HepG2 (cell line): ENCODE data around the gene B4GALT7. TPM values are rescaled to one million over a fixed set of nuclear protein-coding genes. Genes with fewer than 3 reads are reported as not detected.
A peak's percentile ranks its signal among the peaks of the same experiment; 100 is the strongest.

Experiments used
- ATAC-seq: fragments of 200-7000 bp; cut with Tn5 transposase; 3 replicates; pipeline ENCODE4 v1.9.1; 2020; ENCODE audit warnings: mild to moderate bottlenecking, moderate library complexity
- BruUV-seq: library from RNA; stranded (reverse); fragments of 400-500 nt; replicated peaks from 2 replicates; lab custom pipeline; 2021; lab: Mats Ljungman, UMichigan
- CTCF ChIA-PET: fragments of 300-600 bp; formaldehyde crosslinking; extraction: SDS; loops from one replicate; lab custom pipeline; 2021; ENCODE audit warnings: low total read pairs, inconsistent platforms, low intra/inter-chr PET ratio; lab: Yijun Ruan, JAX
- POLR2A ChIA-PET: fragments of 350-600 bp; sonication (Branson Sonifier 250); formaldehyde crosslinking; loops from one replicate; lab custom pipeline; 2020; ENCODE audit warnings: antibody characterized with exemption, inconsistent platforms; lab: Yijun Ruan, JAX
- DNase-seq: peaks from one replicate; pipeline ENCODE4 v3.0.0-alpha.2; 2015; ENCODE audit warnings: low spot score
- FAIRE-seq: peaks from 3 replicates; lab custom pipeline; 2011; peaks lifted over from hg19 to GRCh38; lab: Jason Lieb, UNC
- H2AFZ ChIP-seq: one replicate; pipeline ENCODE4 v1.6.1; 2011; ENCODE audit warnings: low read length, inconsistent platforms
- H3K27ac ChIP-seq: fragments of 300-600 bp; 3 replicates; pipeline ENCODE4 v1.8.0; 2011; ENCODE audit warnings: mixed run types, mild to moderate bottlenecking, mixed read lengths, low read length, inconsistent platforms; ENCODE audit not compliant: insufficient read depth; ENCODE audit errors: extremely low read length
- H3K27me3 ChIP-seq, 2 experiments: fragments of 200-600 bp in 1 of 2; 2 replicates in 1 of 2; 3 replicates in 1 of 2; pipeline versions ENCODE4 v1.6.0 to v1.8.0; 2011; ENCODE audit warnings: low read length in 2 of 2, mild to moderate bottlenecking in 2 of 2, moderate library complexity in 2 of 2, inconsistent platforms in 1 of 2; ENCODE audit not compliant: insufficient read depth in 2 of 2, control insufficient read depth in 1 of 2
- H3K36me3 ChIP-seq, 2 experiments: fragments of 200-600 bp in 1 of 2; replicated peaks in 1 of 2; 2 replicates in 1 of 2; 3 replicates in 1 of 2; pipeline versions ENCODE4 v1.5.1 to v1.8.0; 2011; ENCODE audit warnings: low read length in 2 of 2, inconsistent platforms in 1 of 2; ENCODE audit not compliant: insufficient read depth in 2 of 2, control insufficient read depth in 1 of 2
- H3K4me1 ChIP-seq: 2 replicates; pipeline ENCODE4 v1.5.1; 2012; ENCODE audit warnings: low read length, inconsistent platforms; ENCODE audit not compliant: insufficient read depth
- H3K4me2 ChIP-seq: 2 replicates; pipeline ENCODE4 v1.6.0; 2011; ENCODE audit warnings: low read depth, low read length, inconsistent platforms
- H3K4me3 ChIP-seq, 3 experiments: fragments of 200-600 bp in 1 of 3; sonication (generic), shearing (Covaris generic) in 1 of 3; replicated peaks in 1 of 3; 2 replicates each; pipeline ENCODE4 v1.5.1; 2011 to 2016; ENCODE audit warnings: low read length in 3 of 3, inconsistent platforms in 2 of 3, low read depth in 2 of 3, mild to moderate bottlenecking in 2 of 3, control low read depth in 1 of 3, mixed read lengths in 1 of 3; ENCODE audit not compliant: insufficient read depth in 1 of 3
- H3K79me2 ChIP-seq: one replicate; pipeline ENCODE4 v1.6.1; 2011; ENCODE audit warnings: low read length, inconsistent platforms; ENCODE audit not compliant: insufficient read depth
- H3K9ac ChIP-seq: 2 replicates; pipeline ENCODE4 v1.6.0; 2011; ENCODE audit warnings: mild to moderate bottlenecking, low read depth, low read length, inconsistent platforms; ENCODE audit not compliant: insufficient read depth
- H3K9me3 ChIP-seq: 2 replicates; pipeline ENCODE4 v1.5.1; 2012; ENCODE audit warnings: mild to moderate bottlenecking, low read length
- H4K20me1 ChIP-seq: 2 replicates; pipeline ENCODE4 v1.6.0; 2011; ENCODE audit warnings: inconsistent platforms, mild to moderate bottlenecking, low read length, moderate library complexity; ENCODE audit not compliant: insufficient read depth
- ARHGAP35 ChIP-seq: sonication (generic); formaldehyde crosslinking; IDR thresholded peaks from 2 replicates; pipeline ENCODE4 v1.9.0; 2022; ENCODE audit warnings: mild to moderate bottlenecking, inconsistent platforms, moderate library complexity, missing genetic modification reagents, borderline replicate concordance
- CTCF ChIP-seq: sonication (generic); formaldehyde crosslinking; IDR thresholded peaks from 2 replicates; pipeline ENCODE4 v1.5.0; 2020; ENCODE audit warnings: mild to moderate bottlenecking, missing genetic modification reagents, moderate library complexity
- DR1 ChIP-seq: sonication (generic); formaldehyde crosslinking; IDR thresholded peaks from 2 replicates; pipeline ENCODE4 v1.8.0; 2021; ENCODE audit warnings: mild to moderate bottlenecking, missing genetic modification reagents, inconsistent platforms
- GLMP ChIP-seq: sonication (generic); formaldehyde crosslinking; IDR thresholded peaks from 2 replicates; pipeline ENCODE4 v1.9.0; 2021; ENCODE audit warnings: missing genetic modification reagents, mild to moderate bottlenecking, borderline replicate concordance
- HES4 ChIP-seq: sonication (generic); formaldehyde crosslinking; IDR thresholded peaks from 2 replicates; pipeline ENCODE4 v1.9.0; 2021; ENCODE audit warnings: mild to moderate bottlenecking, missing genetic modification reagents, borderline replicate concordance
- IRF9 ChIP-seq: sonication (generic); formaldehyde crosslinking; IDR thresholded peaks from 2 replicates; pipeline ENCODE4 v1.8.0; 2022; ENCODE audit warnings: missing genetic modification reagents, mild to moderate bottlenecking, borderline replicate concordance
- MEF2D ChIP-seq: sonication (generic); formaldehyde crosslinking; IDR thresholded peaks from 2 replicates; pipeline ENCODE4 v1.5.1; 2020; ENCODE audit warnings: mild to moderate bottlenecking, missing genetic modification reagents
- NFE2L2 ChIP-seq: fragments of 150-350 bp; IDR thresholded peaks from 2 replicates; pipeline ENCODE4 v1.6.1; 2014; ENCODE audit warnings: low read length
- STAG1 ChIP-seq: sonication (generic); formaldehyde crosslinking; IDR thresholded peaks from 2 replicates; pipeline ENCODE4 v1.4.0; 2020; ENCODE audit warnings: missing genetic modification reagents
- TP53 ChIP-seq: sonication (generic); formaldehyde crosslinking; conservative IDR thresholded peaks from 2 replicates; pipeline ENCODE4 v1.4.0; 2020; ENCODE audit warnings: missing genetic modification reagents
- YEATS4 ChIP-seq: sonication (generic); formaldehyde crosslinking; IDR thresholded peaks from 2 replicates; pipeline ENCODE4 v1.4.0; 2020; ENCODE audit warnings: missing genetic modification reagents, borderline replicate concordance
- ZNF142 ChIP-seq: sonication (generic); formaldehyde crosslinking; IDR thresholded peaks from 2 replicates; pipeline ENCODE4 v1.4.0; 2020; ENCODE audit warnings: missing genetic modification reagents
- ZNF547 ChIP-seq: sonication (generic); formaldehyde crosslinking; IDR thresholded peaks from 2 replicates; pipeline ENCODE4 v1.5.1; 2020; ENCODE audit warnings: mild to moderate bottlenecking, missing genetic modification reagents
- WGBS: methylation state at CpG from one replicate; pipeline ENCODE4 v1.1.6; 2017; ENCODE audit warnings: low lambda C conversion rate; 5-methylcytosine and 5-hydroxymethylcytosine counted together
- in situ Hi-C: cut with HindIII; loops from 2 replicates; pipeline ENCODE4 v1.10.0; 2017; ENCODE audit warnings: low pct_unique_long_range_greater_than_20kb; ENCODE audit not compliant: extremely low pct_ligation_motif_present
- intact Hi-C: fragments of 100-400 bp; cut with micrococcal nuclease; formaldehyde crosslinking; loops from one replicate; pipeline ENCODE4 v1.10.0; 2022; ENCODE audit not compliant: unreplicated experiment
- polyA plus RNA-seq, 8 experiments: library from polyadenylated mRNA; depleted of rRNA in 3 of 8; stranded (reverse) in 7 of 8; unstranded in 1 of 8; fragments of >200 nt; fragmentation: Illumina TruSeq in 4 of 8; extraction: Trizol in 4 of 8; gene quantifications; 2 replicates each; pipeline versions ENCODE4 v1.2.1 to v1.2.3, GENCODE V29; 2011 to 2016; ENCODE audit warnings: low read depth in 4 of 8, missing spikeins in 1 of 8, mixed read lengths in 1 of 8; ENCODE audit not compliant: insufficient read depth in 1 of 8
- total RNA-seq, 5 experiments: library from RNA; depleted of rRNA; stranded (reverse); fragments of >200 nt; fragmentation: Illumina TruSeq; extraction: Trizol; gene quantifications; 2 replicates each; pipeline ENCODE4 v1.2.3, GENCODE V29; 2016; ENCODE audit warnings: low read depth in 1 of 5

Gene B4GALT7
- total and polyA plus RNA-seq, 2 of the 13 experiments (the other 11 are each of a cell fraction or from before 2014, with no cell fraction given): 16.4 to 20.5 TPM

- DNase-seq: peak; percentile 41
- intact Hi-C loops: loop anchor here (1.0 kb wide), 1 partner anchor 41 kb away; no protein-coding TSS in a partner anchor
- TF ChIP-seq HES4: no peak
- peak; percentile 62 for TF ChIP-seq STAG1 (CRISPR knock-in tag)
- no peak for TF ChIP-seq TP53 (CRISPR knock-in tag)
- no peak for TF ChIP-seq NFE2L2
- no peak for TF ChIP-seq ZNF142 (CRISPR knock-in tag)
- TF ChIP-seq ZNF547 (CRISPR knock-in tag): no peak
- no peak for TF ChIP-seq ARHGAP35 (CRISPR knock-in tag)
- no peak for TF ChIP-seq MEF2D (CRISPR knock-in tag)
- TF ChIP-seq IRF9 (CRISPR knock-in tag): no peak
- TF ChIP-seq YEATS4 (CRISPR knock-in tag): no peak
- no peak for TF ChIP-seq GLMP (CRISPR knock-in tag)
- peak; percentile 59 for TF ChIP-seq CTCF (CRISPR knock-in tag)
- TF ChIP-seq DR1 (CRISPR knock-in tag): no peak
Observed at GRCh38 chr5:177601577-177602457, 1.9 kb downstream of the B4GALT7 start.

More at GRCh38 chr5:177601577-177602457, 1.9 kb downstream of the B4GALT7 start:
- peak overlapping the region; percentile 82 for H3K9ac ChIP-seq
- H3K4me2 ChIP-seq: peak overlapping the region; percentile 88
- WGBS: 92% methylated on average over 12 of the region's 13 CpGs
- ATAC-seq (peak; percentile 33), FAIRE-seq (peak; percentile 57)
- no peak overlapping the region for H3K27ac ChIP-seq
- H2AFZ ChIP-seq: no peak overlapping the region
- H3K4me1 ChIP-seq: peaks cover 27% of the 10 kb centered on the region
- in situ Hi-C loops: loop anchor here (25.0 kb wide), 1 partner anchor 460 kb away; no protein-coding TSS in a partner anchor
- POLR2A ChIA-PET: no interaction called here
- no peaks in the 10 kb centered on the region for H3K27me3 ChIP-seq
- no TSS peak for BruUV-seq
- peaks cover 5% of the 10 kb centered on the region for H3K79me2 ChIP-seq
- CTCF ChIA-PET: interaction anchor here (1.3 kb wide), 1 partner anchor 101 kb away, joined by 3 read pairs; no protein-coding TSS in a partner anchor
- H4K20me1 ChIP-seq: no peaks in the 10 kb centered on the region
- no peaks in the 10 kb centered on the region for H3K9me3 ChIP-seq
- no peak overlapping the region for H3K4me3 ChIP-seq
- no peaks in the 10 kb centered on the region; a peak in 2 of 5 replicates for H3K36me3 ChIP-seq
